ENCODE results near the gene ERI2.

- TF ChIP-seq POLR2A (IDR thresholded peaks at IDR 0.05) (no peak), CTCF (IDR thresholded peaks at IDR 0.05) (no peak)
Observed at GRCh38 chr16:20853981-20854620, 47.8 kb upstream of the ERI2 start.
